HL-60 (cell line): ENCODE data around the gene XCL2.
"Not testable (repeated sequence)": the region's sequence is repeated elsewhere in the genome, so short reads cannot be mapped to it uniquely, and the experiment has no call there.

ENCODE experiments used
- CTCF ChIP-seq: IDR thresholded peaks from one replicate; pipeline ENCODE4 v1.5.1; 2011; ENCODE audit warnings: low read length, control low read depth, inconsistent platforms; ENCODE audit not compliant: insufficient read depth
- POLR2AphosphoS5 ChIP-seq: IDR thresholded peaks from 2 replicates; pipeline ENCODE4 v1.6.1; 2012; ENCODE audit warnings: low read depth
- REST ChIP-seq: IDR thresholded peaks from 2 replicates; pipeline ENCODE4 v1.6.1; 2012; ENCODE audit warnings: low read depth; ENCODE audit not compliant: insufficient replicate concordance

- TF ChIP-seq CTCF, POLR2AphosphoS5, REST: not testable (repeated sequence)
Measured at GRCh38 chr1:168545678-168546552, 2.1 kb upstream of the XCL2 start.
